ENCODE data around the gene XBP1. TPM values are rescaled to one million over a fixed set of nuclear protein-coding genes. Genes with fewer than 3 reads are reported as not detected.
A peak's percentile ranks its signal among the peaks of the same experiment; 100 is the strongest.

The XBP1 gene
- total RNA-seq, 1 experiment from 2014 or later, result 81.3 TPM

GRCh38 chr22:28772633-28773460 lies 27.5 kb downstream of the XBP1 start, which contains the start of gene CCDC117 (continued):
- no peak for TF ChIP-seq FOSL1 (IDR thresholded peaks at IDR 0.05; ENCODE audit: low read depth)
- peak; percentile 79 for TF ChIP-seq POLR2A (IDR thresholded peaks at IDR 0.05; ENCODE audit: borderline replicate concordance, extremely low read depth, insufficient read depth, insufficient read length)
- TF ChIP-seq CBX3 (IDR thresholded peaks at IDR 0.05; ENCODE audit: low read depth), result no peak
- TF ChIP-seq ELF1 (IDR thresholded peaks at IDR 0.05; ENCODE audit: borderline replicate concordance, low read depth), result peak; percentile 87; the same call in 1 of the 2 replicates
- TF ChIP-seq RAD21 (IDR thresholded peaks at IDR 0.05; ENCODE audit: low read depth), result no peak

- no peak overlapping the region for H3K4me3 ChIP-seq (replicated peaks in 1 of 2; ENCODE audit: low read depth in 1 of 2, low read length in 2 of 2)
- TF ChIP-seq ZFX (IDR thresholded peaks at IDR 0.05), result no peak
- TF ChIP-seq REST (IDR thresholded peaks at IDR 0.05; ENCODE audit: low read depth), result no peak
- no peak for TF ChIP-seq EZH2 (IDR thresholded peaks at IDR 0.05)
- TF ChIP-seq EZH2phosphoT487 (IDR thresholded peaks at IDR 0.05; ENCODE audit: borderline replicate concordance), result no peak
- TF ChIP-seq EGR1 (IDR thresholded peaks at IDR 0.05; ENCODE audit: low read depth), result no peak
- TF ChIP-seq ELF1 (IDR thresholded peaks at IDR 0.05; ENCODE audit: borderline replicate concordance, low read depth), result no peak
- TF ChIP-seq CEBPB (IDR thresholded peaks at IDR 0.05; ENCODE audit: low read depth), result no peak
- H2AFZ ChIP-seq (ENCODE audit: low read depth, low read length, poor library complexity, severe bottlenecking), result no peak overlapping the region
- no TSS peak for BruUV-seq (replicated peaks)
- peaks cover 5 to 7% of the 10 kb centered on the region in 2 experiments; a peak in 2 of 4 replicates for H3K36me3 ChIP-seq (ENCODE audit: control insufficient read depth in 1 of 2, insufficient read depth in 2 of 2, low read length in 2 of 2)
- peaks cover 0 to 3% of the 10 kb centered on the region in 2 experiments; a peak in 1 of 4 replicates for H3K9me3 ChIP-seq (ENCODE audit: control insufficient read depth in 1 of 2, insufficient read depth in 1 of 2, low read depth in 1 of 2, low read length in 2 of 2)
- ChIA-PET POLR2A (no interaction called here), CTCF (no interaction called here), RAD21 (ENCODE audit: low non-redundant PET in 1 of 2, low total read pairs in 2 of 2, uncharacterized antibody in 2 of 2, unreplicated experiment in 2 of 2) (no interaction called here)
- H3K4me2 ChIP-seq (ENCODE audit: low read length), result no peak overlapping the region
- no peak overlapping the region for H3K27ac ChIP-seq (ENCODE audit: low read depth, low read length)
- peaks cover 33% of the 10 kb centered on the region for H3K79me2 ChIP-seq (ENCODE audit: insufficient read depth, low read length)
- H3K9me2 ChIP-seq (ENCODE audit: insufficient read depth), result no peaks in the 10 kb centered on the region
- no peaks in the 10 kb centered on the region for H3K27me3 ChIP-seq (ENCODE audit: insufficient read depth, low read length)
- DNase-seq (ENCODE audit: low read depth, low spot score), result no peak
- ATAC-seq, result no peak
- peaks cover 0 to 12% of the 10 kb centered on the region in 2 experiments; a peak in 3 of 4 replicates for H3K4me1 ChIP-seq (ENCODE audit: control insufficient read depth in 1 of 2, insufficient read depth in 2 of 2, low read length in 2 of 2)
- H4K20me1 ChIP-seq (ENCODE audit: insufficient read depth), result no peaks in the 10 kb centered on the region
- intact Hi-C loops (cut with micrococcal nuclease), result no loop called here
- H3K9ac ChIP-seq (ENCODE audit: low read length), result no peak overlapping the region
Measured at GRCh38 chr22:28771195-28771791, 29.1 kb downstream of the XBP1 start.
